Dermis microvascular lymphatic vessel endothelial cell (primary cell): ENCODE results near the gene MARCHF3. TPM values are rescaled to one million over a fixed set of nuclear protein-coding genes. Genes with fewer than 3 reads are reported as not detected.
"Not testable (repeated sequence)": the region's sequence is repeated elsewhere in the genome, so short reads cannot be mapped to it uniquely, and the experiment has no call there.

Experiments used
- DNase-seq, 2 donors: peaks; one replicate each; pipeline versions ENCODE4 v3.0.0 to v3.0.0-alpha.2; 2010; ENCODE audit warnings: low read depth in 2 of 2
- total RNA-seq: library from RNA; depleted of rRNA; stranded (reverse); fragments of >200 nt; gene quantifications from 2 replicates; pipeline ENCODE4 v1.2.1, GENCODE V29; 2014

MARCHF3 gene
- total RNA-seq, 1 donor from 2014 or later, result 99.6 TPM

DNA sequence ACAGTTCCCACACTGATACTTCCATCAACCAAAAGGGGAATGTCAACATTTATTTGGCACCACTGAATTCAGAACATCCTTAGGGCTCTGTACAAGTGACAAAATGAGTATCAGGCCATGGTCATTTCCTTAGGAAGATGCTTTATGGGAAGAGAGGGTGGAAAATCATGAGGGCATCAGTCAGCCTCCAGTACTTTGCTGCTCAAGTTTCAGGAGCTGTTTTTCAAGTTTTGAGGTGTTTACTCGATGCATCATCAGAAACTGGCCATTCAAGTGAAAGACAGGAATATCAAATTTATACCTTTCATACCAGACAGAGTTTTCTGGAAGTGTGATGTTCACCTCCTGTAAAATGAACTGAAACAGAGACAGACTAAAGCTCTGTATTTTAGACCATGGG, 21.2 kb upstream of the MARCHF3 start:
- DNase-seq, result no peak

DNA sequence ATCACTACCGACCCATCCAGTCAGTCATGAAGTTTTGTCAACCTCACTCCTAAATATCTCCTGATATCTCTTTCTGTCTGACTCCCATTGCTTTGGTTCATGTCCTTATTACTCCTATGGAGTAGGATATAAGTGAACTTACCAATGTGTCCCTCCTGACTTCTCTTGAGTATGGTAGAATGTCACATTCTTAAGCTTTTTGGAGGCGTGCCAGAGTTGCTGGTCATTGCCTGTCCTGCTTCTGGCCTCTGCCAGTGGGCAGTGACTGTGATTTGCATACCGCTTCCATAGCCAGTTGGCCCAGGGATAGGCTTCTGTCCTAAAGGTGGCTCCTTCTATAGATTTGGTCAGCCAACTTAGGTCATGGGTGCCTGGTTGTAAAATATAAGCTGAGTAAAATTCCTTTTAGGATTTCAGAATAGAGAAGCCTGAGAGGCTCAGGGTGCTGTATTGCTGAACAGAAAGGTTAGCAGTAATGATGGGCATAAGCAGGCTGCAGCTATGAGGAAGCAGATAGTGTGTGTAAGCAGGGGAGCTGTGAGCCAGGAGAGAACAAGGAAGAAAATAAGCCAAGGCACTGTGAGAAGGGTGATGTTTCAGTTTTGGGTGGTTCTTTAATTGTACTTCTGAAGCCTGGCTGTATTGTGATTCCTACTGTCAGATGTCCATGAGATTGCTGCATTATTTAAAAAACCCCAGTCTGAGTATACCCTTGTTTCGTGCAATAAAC, 16.1 kb upstream of the MARCHF3 start:
- no peak for DNase-seq

DNA sequence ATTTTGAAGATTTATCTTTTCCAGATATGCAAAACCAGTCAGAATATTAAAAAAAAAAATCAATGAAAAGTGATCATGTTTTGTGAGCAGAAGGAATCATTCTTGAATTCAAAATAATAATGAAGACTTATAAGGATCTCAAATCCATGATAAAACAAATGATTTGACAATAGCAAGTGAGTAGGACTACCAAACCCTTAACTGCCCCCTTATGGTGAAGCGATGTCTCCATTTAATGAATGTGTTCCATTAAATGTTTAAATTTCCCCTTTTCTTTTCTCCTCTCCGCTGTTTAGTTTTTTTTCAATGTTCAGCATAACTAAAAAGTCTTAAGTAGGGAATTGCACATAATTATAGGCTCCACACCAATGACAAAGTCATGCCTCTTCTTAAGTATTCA, 12.2 kb upstream of the MARCHF3 start:
- DNase-seq, result peak in 1 of 2 donors; percentile 71

DNA sequence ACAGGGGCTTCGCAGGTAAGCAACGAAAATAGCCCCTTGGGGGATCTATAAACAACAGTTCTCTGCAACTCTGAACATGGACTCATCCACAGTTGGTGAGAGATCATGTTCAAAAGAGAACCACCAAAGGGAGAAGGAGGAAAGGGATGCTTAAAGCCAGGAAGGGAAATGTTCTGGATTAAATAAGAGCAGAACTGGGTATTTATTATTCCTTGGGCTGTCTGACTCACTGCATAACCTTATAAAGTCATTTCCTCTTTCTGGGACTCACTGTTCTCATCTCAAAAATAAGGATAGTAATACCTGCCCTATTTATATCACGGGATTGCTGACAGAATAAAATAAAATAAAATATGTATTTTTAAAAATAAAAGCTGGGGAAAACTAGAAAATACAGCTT, 11.2 kb upstream of the MARCHF3 start:
- peak in 1 of 2 donors; percentile 78 for DNase-seq

DNA sequence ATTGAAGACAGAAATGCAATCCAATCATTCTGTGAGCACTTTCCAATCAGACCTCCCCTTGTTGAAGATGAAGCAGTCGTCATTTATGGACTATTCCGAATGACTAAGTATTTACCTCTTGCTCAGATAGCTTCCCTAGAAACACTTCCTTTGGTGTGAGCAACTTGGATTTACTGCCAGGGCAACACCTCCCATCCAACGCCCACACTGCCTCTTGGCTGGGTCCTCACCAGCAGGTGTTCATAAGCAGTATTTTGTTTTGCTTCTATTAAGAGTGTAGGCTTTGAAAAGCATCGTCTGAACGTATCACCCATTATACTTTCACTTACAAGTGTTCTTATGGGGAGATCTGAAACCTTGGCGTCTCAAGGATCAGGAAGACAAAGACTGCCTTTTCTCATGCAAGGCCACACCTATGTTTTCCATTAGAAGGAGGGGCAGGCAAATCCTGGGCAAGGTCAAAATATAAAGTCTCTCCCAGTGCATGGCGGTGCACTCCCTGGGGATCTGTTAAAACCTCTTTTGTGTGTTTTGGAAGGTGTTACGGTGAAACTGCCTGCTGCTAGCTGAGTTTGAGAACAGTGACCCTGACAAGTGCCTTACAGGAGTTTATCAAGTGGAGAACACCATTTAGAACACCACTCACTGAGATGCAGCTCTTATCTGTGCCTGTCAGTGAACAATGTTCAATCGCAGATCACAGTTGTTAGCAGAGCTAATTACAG, 10.6 kb upstream of the MARCHF3 start:
- peak; percentile 48 to 95 for DNase-seq

DNA sequence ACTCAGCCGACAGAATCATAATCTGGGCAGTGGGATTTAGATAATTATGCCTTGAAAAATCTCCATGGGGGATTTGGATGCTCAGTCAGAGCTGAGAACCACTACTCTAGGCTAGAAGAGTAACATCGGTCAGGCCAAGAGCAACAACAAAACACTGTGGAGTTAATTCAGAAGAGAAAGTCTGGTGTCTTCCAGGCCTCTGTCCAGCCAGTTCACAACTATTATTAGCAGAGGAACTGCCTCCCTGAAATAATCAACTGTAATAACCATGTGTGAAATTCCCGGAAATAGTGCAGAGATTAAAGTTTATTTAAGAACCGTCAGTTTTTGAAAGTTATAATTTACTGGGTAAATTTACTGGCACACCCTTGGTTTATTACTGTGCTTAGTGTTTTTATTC, 8.2 kb upstream of the MARCHF3 start:
- DNase-seq, result peak in 1 of 2 donors; percentile 56

DNA sequence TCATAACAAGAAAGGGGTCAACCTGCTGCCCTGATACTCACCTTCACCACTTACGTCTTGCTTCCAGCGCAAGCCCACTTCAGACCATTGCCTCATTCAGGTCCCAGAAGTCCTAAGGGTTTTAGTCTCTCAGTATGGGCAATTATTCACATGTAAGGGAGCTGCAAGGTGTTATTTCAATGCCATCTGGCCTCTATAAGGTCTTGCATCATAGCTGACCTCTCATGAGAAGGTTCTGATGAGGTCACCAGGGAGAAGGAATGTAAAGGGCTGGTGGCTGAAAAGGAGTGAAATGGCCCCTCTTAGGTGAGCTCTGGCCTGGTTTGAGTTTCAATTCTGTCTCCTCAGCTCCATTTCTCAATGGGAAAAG, 1.5 kb upstream of the MARCHF3 start:
- no peak for DNase-seq

DNA sequence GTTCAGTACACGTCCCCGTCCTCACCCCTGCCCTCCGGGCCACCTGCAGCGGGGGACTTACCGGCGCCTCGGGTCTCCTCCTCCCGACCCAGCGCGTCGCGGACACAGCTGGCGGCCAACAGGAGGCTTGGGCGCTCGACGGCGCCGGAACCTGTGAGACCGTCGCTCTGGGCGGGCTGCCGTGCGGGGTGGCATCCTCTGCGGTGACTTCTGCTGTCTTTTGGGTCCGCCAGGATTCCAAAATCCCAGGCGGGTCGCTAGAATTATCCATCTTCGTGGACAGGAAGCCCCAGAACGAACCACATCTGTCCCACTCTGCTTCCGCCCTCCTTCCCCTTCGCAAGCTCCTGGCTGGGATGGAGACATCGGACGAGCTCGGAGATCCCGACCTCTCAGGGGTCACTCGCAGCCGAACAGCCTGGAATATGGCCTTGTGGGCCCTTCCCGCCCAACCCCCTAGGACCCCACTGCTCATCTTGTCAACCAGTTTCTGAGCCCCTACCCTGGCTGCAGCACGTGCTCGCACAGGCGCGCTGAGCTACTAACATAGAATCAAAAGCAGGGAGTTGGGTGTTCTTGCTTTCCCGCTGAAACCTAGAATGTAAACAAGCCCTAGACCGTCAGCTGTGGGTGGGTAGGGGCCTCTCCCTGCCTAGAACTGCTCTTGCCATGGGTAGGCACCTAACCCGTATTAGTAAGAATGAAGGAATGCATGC, 947 bp upstream of the MARCHF3 start:
- peak in 1 of 2 donors; percentile 47 for DNase-seq

DNA sequence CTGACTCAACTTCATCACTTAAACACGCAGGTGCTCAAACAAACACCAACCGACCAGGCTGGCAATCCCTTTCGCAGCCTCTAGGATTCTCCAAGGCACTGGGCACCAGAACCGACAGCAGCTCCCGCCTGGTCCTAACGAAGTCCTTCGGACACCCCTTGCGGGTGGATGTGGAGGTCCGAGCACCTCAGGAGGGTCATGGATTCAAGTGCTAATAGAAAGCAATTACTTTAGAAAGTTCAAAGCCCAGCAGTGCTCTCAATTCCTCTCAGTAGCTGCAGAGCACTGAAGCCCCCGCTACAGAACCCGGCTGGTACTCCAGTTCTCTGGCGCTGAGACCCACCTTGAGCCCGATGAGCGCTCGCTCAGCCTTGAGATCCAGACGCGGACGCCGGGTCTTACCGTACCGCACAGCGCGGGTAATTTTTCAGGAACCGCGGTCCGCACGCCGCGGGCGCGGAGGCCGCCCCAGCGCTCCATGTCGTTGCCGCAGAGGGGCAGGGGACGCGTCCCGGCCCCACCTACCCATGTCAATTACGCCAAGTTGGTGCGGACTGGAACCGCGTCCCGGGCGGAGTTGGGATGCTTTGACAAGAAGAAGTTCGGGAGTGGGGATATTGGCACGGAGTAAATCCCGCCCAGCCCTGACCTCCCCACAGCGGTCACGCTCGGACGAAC, 638 bp downstream of the MARCHF3 start:
- peak; percentile 50 to 82 for DNase-seq

DNA sequence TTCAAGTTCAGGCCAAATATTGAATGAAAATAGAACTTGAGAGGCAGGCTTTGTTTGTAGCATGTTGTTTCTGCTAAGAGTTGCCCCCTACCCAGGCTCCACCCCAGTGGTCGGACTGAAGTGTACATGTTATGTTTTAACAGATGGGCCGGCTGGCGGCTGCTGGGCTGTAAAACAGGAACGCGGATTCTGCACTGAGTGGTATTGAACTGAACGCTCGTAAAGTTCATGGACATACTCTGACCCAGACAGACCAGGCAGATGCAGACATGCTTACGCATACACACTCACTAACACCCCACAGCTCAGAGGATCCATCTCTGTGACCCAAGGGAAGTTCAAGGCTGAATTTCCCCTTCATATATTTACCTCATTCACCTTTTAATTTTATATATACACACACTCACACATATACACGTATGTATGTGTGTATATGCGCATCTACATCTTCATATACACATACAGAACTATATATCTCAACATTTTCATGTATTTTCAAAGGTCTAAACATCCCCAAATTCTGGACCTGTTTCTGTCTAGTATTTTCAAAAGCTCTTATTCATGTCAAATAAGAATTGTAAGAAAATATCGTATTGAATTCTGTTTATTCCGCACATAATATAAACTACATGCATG, 1.4 kb downstream of the MARCHF3 start:
- DNase-seq, result peak in 1 of 2 donors; percentile 65

DNA sequence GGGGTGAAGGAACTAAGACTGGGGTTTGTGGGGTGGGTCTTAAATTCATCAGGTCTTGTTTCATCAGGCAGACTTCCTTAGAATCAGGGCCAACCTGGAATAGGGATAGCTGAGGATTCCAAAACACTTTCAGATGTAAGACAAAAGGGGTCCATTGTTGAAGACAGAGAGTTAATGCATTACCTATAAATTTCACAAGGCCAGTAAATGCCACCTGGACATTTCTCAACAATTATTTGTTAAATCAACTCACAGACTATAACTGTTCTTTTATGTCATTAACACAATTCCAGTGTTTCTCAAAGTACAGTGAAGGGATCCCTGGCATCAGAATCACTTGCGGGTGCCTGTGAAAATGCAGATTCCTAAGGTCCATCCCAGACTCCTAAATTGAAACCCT, 2.8 kb downstream of the MARCHF3 start:
- no peak for DNase-seq

DNA sequence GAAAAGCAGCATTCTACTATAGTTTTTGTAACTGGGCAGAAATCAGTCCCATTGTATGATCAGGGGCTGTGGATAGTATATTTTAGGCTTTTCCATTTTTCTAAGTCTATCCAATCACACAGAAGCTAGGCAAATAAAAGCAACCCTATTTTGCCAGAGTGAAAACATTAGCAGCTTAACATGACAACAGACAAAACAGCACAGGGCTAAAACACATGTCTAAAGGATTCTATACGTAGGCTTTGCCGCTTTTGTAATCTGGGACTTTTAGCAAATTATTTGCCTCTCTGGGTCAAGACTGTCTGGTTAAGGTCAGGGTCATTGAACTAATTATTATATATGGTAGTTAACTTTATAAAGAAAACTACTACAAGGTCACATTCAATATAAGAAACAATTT, 4.2 kb downstream of the MARCHF3 start:
- no peak for DNase-seq

DNA sequence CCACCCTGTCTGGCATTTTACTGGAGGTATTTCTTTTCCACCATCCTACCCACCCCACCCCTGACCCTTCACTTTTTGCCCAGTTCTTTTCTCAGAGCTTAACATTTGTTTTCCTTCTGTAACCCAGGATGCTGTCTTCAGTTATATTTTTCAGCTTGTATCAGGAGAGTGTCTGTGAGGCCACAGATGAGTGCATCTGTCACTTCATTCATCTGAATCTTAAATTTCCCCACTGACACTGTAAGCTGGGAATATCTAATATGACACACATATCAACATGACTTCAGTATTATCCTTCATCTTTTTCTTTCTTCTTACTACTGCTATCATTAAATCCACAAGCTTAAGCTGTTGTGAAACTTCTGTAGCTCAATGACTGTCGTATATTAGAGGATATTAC, 4.9 kb downstream of the MARCHF3 start:
- no peak for DNase-seq

DNA sequence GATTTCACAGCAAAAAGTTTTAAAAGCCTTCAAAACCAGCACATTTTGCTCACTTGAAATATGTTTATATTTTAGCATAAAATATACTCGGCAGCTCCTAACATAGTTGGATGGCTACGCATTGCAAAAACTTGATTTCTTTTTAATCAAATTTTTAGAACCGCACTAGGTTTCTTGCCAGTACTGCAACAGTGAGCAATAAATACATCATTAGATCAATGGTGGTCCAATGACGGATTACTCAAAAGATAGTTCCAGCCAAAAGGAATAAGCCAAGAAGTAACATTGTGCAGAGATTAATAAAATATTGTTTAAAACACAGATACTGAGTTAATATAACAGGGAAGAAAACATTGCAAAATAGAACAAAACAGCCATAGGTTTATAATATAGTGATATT, 5.5 kb downstream of the MARCHF3 start:
- DNase-seq, result no peak

DNA sequence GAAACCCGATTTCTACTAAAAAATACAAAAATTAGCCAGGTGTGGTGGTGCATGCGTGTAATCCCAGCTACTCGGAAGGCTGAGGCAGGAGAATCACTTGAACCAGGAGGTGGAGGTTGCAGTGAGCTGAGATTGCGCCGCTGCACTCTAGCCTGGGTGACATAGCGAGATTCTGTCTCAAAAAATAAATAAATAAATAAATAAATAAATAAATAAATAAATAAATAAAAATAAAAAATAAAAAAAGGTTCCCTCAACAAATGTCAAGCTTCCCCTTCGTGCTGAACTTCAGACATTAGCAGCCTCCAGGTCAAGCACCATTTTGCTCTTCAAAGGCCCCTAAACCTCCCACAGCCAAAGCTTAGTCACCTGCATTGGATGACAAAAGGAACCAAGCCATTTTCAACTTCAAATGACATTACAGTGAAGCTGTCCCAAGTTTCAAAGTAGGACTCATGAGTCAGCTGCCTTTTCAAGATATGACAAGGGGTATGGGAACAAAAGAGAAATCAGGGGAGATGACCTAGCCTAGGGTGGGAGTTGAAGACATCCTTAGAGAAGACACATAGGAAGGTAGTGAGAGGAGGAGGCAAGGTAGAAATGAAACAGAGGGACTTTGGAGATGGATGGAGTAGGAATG, 6.7 kb downstream of the MARCHF3 start:
- DNase-seq, result not testable (repeated sequence)

DNA sequence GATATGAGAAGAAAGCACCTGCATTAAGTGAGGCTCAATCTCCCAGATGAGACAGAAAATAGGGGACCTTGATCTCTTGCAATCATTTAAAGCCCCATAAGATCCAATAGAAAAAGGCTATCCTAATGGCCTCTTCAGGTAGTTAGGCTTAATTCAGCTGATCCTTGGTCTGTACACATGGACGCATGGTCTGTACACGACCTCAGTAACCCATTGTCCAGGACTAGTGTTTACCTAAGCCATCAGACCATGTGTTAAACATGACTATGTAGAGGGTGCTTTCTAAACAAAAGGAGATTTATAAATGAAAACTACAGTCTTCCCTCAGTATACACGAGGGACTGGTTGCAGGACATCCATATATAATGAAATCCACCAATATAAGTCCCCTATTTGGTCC, 7.5 kb downstream of the MARCHF3 start:
- no peak for DNase-seq

DNA sequence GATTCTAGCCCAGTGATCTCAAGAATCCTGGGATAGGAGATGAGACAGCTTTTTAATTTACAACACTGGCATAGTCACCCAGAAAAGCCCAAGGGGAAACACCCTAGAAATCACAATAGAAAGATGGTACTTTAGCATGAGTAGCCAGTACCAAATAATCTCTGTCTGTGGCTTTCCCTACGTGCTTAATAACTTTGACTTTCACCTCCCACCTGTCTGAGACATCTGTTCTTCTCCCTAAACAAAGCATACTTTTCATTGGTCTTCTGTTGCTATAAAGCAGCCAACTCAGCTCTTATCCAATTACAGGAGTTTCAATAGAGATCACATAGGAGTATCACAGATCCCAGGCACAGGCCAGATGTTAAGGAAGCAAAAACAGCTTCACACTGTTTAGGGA, 10.4 kb downstream of the MARCHF3 start:
- no peak for DNase-seq

DNA sequence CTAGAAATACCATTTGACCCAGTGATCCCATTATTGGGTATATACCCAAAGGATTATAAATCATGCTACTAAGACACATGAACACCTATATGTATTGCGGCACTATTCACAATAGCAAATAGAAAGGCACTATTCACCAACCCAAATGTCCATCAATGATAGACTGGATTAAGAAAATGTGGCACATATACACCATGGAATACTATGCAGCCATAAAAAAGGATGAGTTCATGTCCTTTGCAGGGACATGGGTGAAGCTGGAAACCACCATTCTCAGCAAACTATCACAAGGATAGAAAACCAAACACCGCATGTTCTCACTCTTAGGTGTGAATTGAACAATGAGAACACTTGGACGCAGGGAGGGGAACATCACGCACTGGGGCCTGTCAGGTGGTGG, 13.6 kb downstream of the MARCHF3 start:
- not testable (repeated sequence) for DNase-seq

DNA sequence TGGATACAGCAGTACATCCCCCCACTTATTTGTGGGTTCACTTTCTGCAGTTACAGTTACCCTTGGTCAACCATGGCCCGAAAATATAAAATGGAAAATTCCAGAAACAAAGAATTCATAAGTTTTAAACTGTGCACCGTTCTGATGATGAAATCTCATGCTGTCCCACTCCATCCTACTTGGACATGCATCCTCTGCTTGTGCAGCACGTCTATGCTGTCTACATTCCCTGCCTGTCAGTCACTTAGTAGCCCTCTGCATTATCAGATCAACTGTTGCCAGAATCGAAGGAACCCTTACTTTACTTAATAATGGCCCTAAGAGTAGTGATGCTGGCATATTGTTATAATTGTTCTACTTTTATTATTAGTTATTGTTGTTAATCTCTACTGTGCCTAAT, 14.6 kb downstream of the MARCHF3 start:
- no peak for DNase-seq

DNA sequence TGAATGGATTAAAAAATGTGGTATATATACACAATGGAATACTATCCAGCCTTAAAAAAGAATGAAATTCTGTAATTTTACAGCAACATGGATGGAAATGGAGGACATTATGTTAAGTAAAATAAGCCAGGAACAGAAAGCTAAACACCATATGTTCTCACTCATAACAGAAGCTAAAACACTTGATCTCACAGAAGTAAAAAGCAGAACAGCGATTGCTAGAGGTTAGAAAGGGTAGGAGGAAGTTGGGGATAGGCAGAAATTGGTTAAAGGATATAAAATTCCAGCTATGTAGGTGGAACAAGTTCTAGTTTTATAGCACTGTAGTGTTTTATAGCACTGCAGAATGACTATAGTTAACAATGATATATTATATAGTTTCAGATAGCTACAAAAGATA, 15.8 kb downstream of the MARCHF3 start:
- no peak for DNase-seq

DNA sequence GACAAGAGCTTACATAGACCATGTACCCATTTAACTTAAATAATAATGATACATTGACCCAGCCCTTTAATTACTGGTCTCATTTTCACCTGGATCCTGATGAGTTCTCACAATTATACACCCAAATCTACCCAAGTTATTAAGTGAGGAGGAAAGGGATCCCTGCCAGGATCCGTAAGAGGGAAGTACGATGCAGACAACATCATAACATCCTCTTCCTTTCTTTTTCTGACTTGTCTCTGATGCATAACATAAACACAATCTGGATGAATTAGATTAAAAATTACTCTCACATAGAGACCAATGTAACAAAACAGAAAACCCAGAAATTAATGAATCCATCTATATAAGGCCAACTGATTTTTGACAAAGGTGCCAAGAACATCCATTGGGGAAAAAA, 17.0 kb downstream of the MARCHF3 start:
- DNase-seq, result peak in 1 of 2 donors; percentile 71
